Activated T-helper 2 cell treated with anti-CD3 and anti-CD28 coated beads, Interferon-gamma antibody, Interleukin-2, Interleukin-4, amounts not matched to agents 10 μg/mL and 5 μg/mL and 100 μg/mL, durations not matched to agents 14 hours and 24 hours and 36 hours (primary cell): Measurements from ENCODE around the gene CMBL. TPM values are rescaled to one million over a fixed set of nuclear protein-coding genes. Genes with fewer than 3 reads are reported as not detected.
"Not testable (repeated sequence)": the region's sequence is repeated elsewhere in the genome, so short reads cannot be mapped to it uniquely, and the experiment has no call there.

Experiments used
- DNase-seq: peaks from one replicate; pipeline ENCODE4 v3.0.0; 2021; ENCODE audit warnings: low spot score
- H3K27ac Mint-ChIP-seq: one replicate; pipeline ENCODE4 v1.8.0; 2021; ENCODE audit warnings: mixed read lengths
- H3K27me3 Mint-ChIP-seq: one replicate; pipeline ENCODE4 v1.8.0; 2021; ENCODE audit warnings: low read depth, mixed read lengths
- H3K36me3 Mint-ChIP-seq: one replicate; pipeline ENCODE4 v1.8.0; 2021; ENCODE audit warnings: low read depth, mixed read lengths
- H3K4me1 Mint-ChIP-seq: one replicate; pipeline ENCODE4 v1.8.0; 2021; ENCODE audit warnings: low read depth, mixed read lengths
- H3K4me3 Mint-ChIP-seq: one replicate; pipeline ENCODE4 v1.8.0; 2021; ENCODE audit warnings: low read depth, mild to moderate bottlenecking, moderate library complexity, mixed read lengths
- H3K9me3 Mint-ChIP-seq: one replicate; pipeline ENCODE4 v1.8.0; 2021; ENCODE audit warnings: mixed read lengths
- intact Hi-C: fragments of 100-400 bp; cut with micrococcal nuclease; formaldehyde crosslinking; loops from one replicate; pipeline ENCODE4 v1.15.1; 2023
- total RNA-seq: library from RNA; stranded (reverse); gene quantifications from 2 replicates; pipeline ENCODE4 v1.2.3, GENCODE V29; 2022

Gene CMBL
- total RNA-seq: 0.23 and 0.25 TPM in 2 replicates

DNA sequence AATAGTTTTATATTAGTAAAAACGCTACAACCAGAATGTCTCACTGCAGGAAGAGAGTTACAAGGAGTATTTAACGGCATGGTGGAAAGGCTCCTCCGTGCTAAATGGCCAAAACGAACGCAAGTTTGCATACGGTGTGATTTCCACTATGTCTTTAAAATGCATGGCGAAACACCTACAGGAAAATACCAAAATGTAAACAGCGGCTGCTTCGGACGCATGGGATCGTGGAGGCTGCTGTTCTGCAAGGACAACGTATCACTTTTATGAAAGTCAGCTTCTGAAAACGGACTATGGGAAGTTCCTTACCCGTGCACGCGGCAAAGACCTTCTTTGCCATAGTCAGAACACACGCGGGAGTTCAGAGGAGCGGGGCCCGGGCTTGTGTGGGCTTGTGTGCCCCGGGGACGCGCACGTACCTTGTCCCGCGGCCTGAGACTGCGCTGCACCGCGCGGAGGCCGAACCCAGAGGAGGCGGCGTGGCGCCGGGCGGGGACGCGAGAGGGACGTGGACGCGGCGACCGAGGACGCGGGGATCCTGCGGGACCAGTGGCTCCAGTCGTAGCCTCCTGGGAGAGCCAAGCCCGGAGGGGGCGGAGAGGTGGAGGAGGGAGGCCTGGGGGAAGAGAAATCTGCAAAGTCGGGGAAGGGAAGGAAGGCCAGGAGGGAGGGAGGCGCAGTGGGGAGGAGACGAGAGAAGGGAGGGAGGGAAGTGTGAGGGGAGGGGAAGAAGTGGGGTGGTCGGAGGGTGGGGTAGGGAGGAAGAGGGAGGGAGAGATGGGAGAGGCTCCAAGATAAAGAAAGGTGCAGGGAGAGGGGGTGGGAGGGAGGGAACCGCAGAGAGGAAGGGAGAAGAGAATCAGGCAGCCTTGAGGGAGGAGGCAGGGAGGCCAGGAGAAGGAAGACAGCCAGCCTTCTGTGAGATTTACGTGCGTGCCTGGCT, at the start of gene CMBL:
Gene CMBL, minus strand, starts transcription at position 697 of the 943 bp plus-strand sequence. CDS start 17,140 bp downstream, outside the sequence.
- peaks cover 37% of the 10 kb centered on the region for H3K27me3 Mint-ChIP-seq
- H3K27ac Mint-ChIP-seq: no peak within 1 kb of the TSS
- peak within 1 kb of the TSS; percentile 73 for H3K4me3 Mint-ChIP-seq
- no peak for DNase-seq
- intact Hi-C loops: loop anchor here (10.0 kb wide), 1 partner anchor 377 kb away; no protein-coding TSS in a partner anchor
- H3K9me3 Mint-ChIP-seq: no peaks in the 10 kb centered on the region
- no peaks in the 10 kb centered on the region for H3K36me3 Mint-ChIP-seq
- peaks cover 7% of the 10 kb centered on the region for H3K4me1 Mint-ChIP-seq

DNA sequence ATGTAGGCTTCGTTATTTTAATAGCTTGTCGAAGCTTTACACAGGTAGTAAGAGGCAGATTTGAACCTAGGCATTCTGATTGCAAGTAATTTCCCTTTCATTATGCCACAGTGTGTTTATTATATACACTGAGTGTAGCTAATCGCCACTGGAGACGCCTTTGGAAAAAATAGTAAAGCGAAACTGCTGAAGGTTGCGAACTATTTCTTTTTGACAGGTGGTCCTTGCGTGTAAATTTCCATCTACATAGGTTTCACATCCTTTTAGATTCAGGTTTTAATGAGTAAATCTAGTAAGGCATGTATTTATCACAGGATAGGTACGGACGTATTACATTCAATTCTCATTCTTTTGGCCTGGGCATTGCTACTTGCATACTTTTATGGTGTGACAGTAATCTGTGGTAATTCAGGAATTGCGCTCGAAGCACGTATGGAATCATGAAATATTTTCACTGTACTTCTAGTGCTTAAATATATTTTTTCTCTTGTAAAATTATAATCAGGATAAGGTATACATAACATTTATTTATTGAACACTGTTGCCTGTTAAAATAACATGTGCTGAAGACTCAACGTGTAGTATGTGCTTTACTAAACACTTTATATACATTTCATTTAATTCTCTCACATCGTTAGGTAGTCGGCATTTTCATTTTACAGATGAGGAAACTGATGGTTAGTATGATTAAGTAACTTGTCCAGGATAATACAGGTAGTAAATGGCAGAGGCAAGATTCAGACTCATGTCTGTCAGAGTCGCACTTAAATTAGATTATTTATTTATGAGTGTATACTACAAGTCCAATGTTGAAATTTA, 47.6 kb upstream of the CMBL start:
- Mint-ChIP-seq H3K27ac (peak overlapping the region; percentile 98), H3K27me3 (no peaks in the 10 kb centered on the region), H3K4me3 (peak overlapping the region; percentile 99), H3K9me3 (no peaks in the 10 kb centered on the region), H3K36me3 (peaks cover 18% of the 10 kb centered on the region), H3K4me1 (peaks cover 37% of the 10 kb centered on the region)
- peak; percentile 21 for DNase-seq
- intact Hi-C loops: loop anchor here (2.0 to 5.0 kb wide), 3 partner anchors 14 to 280 kb away; no protein-coding TSS in a partner anchor

GRCh38 chr5:10354048-10354872, 46.6 kb upstream of the CMBL start:
- Mint-ChIP-seq H3K36me3 (peaks cover 18% of the 10 kb centered on the region), H3K4me3 (peak overlapping the region; percentile 99), H3K27me3 (no peaks in the 10 kb centered on the region), H3K9me3 (no peaks in the 10 kb centered on the region), H3K4me1 (peaks cover 37% of the 10 kb centered on the region), H3K27ac (peak overlapping the region; percentile 98)
- peak; percentile 33 for DNase-seq
- intact Hi-C loops: loop anchor here (2.0 to 5.0 kb wide), 4 partner anchors 15 to 281 kb away; partner anchors contain the start of genes ANKRD33B and ROPN1L

- peak within 1 kb of the TSS; percentile 99 for H3K4me3 Mint-ChIP-seq
- intact Hi-C loops: loop anchor here (1.0 to 5.0 kb wide), 6 partner anchors 15 to 407 kb away; partner anchors contain the start of genes ANKRD33B, CCT5, DAP and ROPN1L
- H3K27ac Mint-ChIP-seq: peak within 1 kb of the TSS; percentile 98
- no peaks in the 10 kb centered on the region for H3K9me3 Mint-ChIP-seq
- H3K27me3 Mint-ChIP-seq: no peaks in the 10 kb centered on the region
- H3K4me1 Mint-ChIP-seq: peaks cover 35% of the 10 kb centered on the region
- peaks cover 15% of the 10 kb centered on the region for H3K36me3 Mint-ChIP-seq
- DNase-seq: peak; percentile 88
These were observed 45.7 kb upstream of the CMBL start, which contains the start of gene MARCHF6 for GRCh38 chr5:10353241-10354047. Gene MARCHF6 (plus strand): TSS chr5:10353695. CDS start chr5:10353899, 204 bp downstream.

DNA sequence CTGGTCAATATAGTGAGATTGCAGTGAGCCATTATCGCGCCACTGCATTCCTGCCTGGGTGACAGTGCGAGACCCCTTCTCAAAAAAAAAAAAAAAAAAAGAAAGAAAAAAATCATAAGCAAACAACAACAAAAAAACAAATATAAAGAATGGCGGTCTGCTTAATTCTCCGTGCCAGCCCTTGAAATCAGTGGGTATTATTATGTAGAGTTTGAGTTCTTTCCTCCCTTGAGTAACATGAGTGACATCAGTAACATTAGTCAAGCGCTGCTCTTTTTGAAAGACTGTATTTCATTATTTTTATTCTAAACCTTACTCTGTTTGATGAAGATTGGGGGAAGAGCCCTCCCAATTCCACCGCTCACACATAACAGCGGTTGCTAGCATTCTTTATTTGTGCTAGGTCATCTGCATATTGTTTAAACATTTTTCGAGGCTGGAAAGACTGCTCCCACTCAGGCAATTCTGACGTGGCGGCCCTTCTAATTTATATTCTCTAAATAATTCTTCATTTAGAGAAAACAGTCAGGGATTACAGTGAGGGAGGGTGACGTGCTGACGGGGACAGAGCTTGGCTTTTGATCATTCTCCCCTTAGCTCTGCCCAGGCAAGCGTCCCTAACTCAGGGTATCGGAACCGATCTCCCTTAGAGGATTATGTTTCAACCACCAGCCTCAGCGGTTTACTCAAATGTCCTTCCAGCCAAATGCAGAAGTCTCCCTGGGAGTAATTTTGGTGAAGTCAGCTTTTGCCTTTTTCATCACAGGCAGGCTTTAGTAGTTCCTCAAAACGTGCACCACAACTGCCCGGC, 44.9 kb upstream of the CMBL start:
- peak overlapping the region; percentile 93 for H3K27ac Mint-ChIP-seq
- no peaks in the 10 kb centered on the region for H3K9me3 Mint-ChIP-seq
- H3K4me3 Mint-ChIP-seq: peak overlapping the region; percentile 90
- no peaks in the 10 kb centered on the region for H3K27me3 Mint-ChIP-seq
- intact Hi-C loops: loop anchor here (1.0 to 5.0 kb wide), 4 partner anchors 90 to 408 kb away; partner anchors contain the start of genes ANKRD33B, CCT5, DAP and ROPN1L
- H3K36me3 Mint-ChIP-seq: peaks cover 12% of the 10 kb centered on the region
- H3K4me1 Mint-ChIP-seq: peaks cover 30% of the 10 kb centered on the region
- DNase-seq: peak; percentile 14

GRCh38 chr5:10351919-10352318, 44.2 kb upstream of the CMBL start:
- peaks cover 12% of the 10 kb centered on the region for H3K36me3 Mint-ChIP-seq
- intact Hi-C loops: loop anchor here (2.0 to 5.0 kb wide), 3 partner anchors 90 to 409 kb away; partner anchors contain the start of genes ANKRD33B, DAP and ROPN1L

DNA sequence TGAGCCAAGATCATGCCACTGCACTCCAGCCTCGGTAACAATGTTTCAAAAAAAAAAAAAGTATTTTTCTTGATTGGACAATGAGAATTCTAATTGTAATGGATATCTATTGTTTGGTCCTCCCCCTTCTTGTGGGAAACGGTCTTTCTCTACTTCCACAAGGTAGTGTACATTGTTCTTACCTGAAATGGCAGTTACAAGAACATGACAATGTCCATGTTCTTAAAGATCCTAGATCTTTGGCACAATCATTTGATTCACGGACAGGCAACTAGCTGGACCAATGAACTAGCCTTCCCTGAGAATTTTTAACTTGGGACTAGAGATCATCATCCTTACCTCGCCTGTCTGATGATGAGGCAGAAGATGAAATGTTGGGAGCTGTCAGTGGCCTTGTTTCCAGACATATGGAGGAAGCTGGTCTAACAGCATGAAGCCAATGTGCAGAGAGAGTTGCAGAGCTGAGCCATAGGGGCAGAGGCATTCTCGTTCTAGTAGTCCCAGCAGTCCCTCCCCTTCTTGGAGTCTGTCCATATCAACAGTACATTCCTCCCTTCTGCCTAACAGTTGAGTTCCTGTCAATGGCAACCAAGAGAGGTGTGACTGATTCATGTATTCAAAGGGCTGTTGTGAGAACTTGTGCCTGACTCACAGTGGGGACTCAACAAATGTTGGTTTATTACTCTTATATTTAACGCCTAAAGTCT, 43.6 kb upstream of the CMBL start:
- H3K36me3 Mint-ChIP-seq: peaks cover 12% of the 10 kb centered on the region
- H3K27ac Mint-ChIP-seq: no peak overlapping the region
- intact Hi-C loops: loop anchor here (5.0 kb wide), 2 partner anchors 91 to 211 kb away; partner anchors contain the start of genes ANKRD33B and ROPN1L
- H3K9me3 Mint-ChIP-seq: no peaks in the 10 kb centered on the region
- H3K4me1 Mint-ChIP-seq: peaks cover 24% of the 10 kb centered on the region
- no peaks in the 10 kb centered on the region for H3K27me3 Mint-ChIP-seq
- no peak for DNase-seq
- peak overlapping the region; percentile 90 for H3K4me3 Mint-ChIP-seq

More at GRCh38 chr5:10351919-10352318, 44.2 kb upstream of the CMBL start:
- Mint-ChIP-seq H3K4me1 (peaks cover 26% of the 10 kb centered on the region), H3K27ac (peak overlapping the region; percentile 48), H3K9me3 (no peaks in the 10 kb centered on the region), H3K27me3 (no peaks in the 10 kb centered on the region), H3K4me3 (peak overlapping the region; percentile 90)
- DNase-seq: no peak

- Mint-ChIP-seq H3K4me3 (no peak overlapping the region), H3K4me1 (peaks cover 12% of the 10 kb centered on the region), H3K27ac (no peak overlapping the region), H3K9me3 (no peaks in the 10 kb centered on the region), H3K36me3 (no peaks in the 10 kb centered on the region), H3K27me3 (no peaks in the 10 kb centered on the region)
- intact Hi-C loops: no loop called here
- no peak for DNase-seq
These were observed 40.6 kb upstream of the CMBL start for GRCh38 chr5:10348258-10348657.

- H3K27ac Mint-ChIP-seq, H3K27me3 Mint-ChIP-seq, DNase-seq, H3K4me3 Mint-ChIP-seq, H3K9me3 Mint-ChIP-seq, intact Hi-C loops, H3K4me1 Mint-ChIP-seq, H3K36me3 Mint-ChIP-seq: not testable (repeated sequence)
These were observed 36.9 kb upstream of the CMBL start for GRCh38 chr5:10344461-10345106.

DNA sequence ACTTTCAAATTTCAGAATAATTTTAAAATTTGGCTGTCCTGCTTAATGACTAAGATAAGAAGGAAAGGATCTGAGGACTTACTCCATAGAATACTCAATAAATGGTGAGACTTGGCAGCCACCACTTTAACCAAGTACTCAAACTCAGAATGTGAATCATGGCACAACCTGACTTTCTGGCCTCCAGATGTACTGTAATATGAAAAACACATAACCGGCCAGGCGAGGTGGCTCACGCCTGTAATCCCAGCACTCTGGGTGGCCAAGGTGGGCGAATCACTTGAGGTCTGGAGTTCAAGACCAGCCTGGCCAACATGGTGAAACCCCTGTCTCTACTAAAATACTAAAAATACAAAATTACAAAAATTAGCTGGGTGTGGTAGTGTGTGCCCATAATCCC, 35.8 kb upstream of the CMBL start:
- Mint-ChIP-seq H3K4me1 (no peaks in the 10 kb centered on the region), H3K4me3 (no peak overlapping the region), H3K27me3 (no peaks in the 10 kb centered on the region), H3K27ac (no peak overlapping the region), H3K36me3 (no peaks in the 10 kb centered on the region), H3K9me3 (no peaks in the 10 kb centered on the region)
- DNase-seq: no peak
- intact Hi-C loops: no loop called here
